Stimulated activated CD4-positive, alpha-beta T cell treated with anti-CD3 and anti-CD28 coated beads, Interleukin-15, amount 100 ng/mL, for 24 hours (primary cell): Measurements from ENCODE around the gene ABCC5.
A peak's percentile ranks its signal among the peaks of the same experiment; 100 is the strongest.
"Not testable (repeated sequence)": the region's sequence is repeated elsewhere in the genome, so short reads cannot be mapped to it uniquely, and the experiment has no call there.

Experiments used
- DNase-seq: peaks from one replicate; pipeline ENCODE4 v3.0.0-alpha.2; 2020

ABCC5 gene

GRCh38 chr3:184017672-184018423 lies at the start of gene ABCC5:
ABCC5 (minus strand) TSS chr3:184017884; CDS start chr3:184014392, 3,492 bp downstream.
- DNase-seq = peak; percentile 90

DNA sequence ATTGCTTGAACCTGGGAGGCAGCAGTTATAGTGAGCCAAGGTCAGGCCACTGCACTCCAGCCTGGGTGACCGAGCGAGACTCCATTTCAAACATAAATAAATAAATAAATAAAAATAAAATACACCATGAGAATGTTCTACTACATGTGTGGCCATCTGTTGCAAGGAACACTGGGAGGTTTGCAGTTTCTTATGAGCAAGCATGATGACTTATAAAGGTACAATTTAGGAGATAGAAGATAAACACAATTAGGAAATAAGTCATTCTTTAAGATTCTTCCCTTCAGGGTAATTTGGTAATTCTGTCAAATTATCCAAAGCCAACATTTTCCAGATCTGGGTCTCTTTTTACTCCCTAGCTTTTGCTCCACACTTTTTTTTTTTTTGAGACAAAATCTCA lies 48.5 kb upstream of the ABCC5 start:
- DNase-seq = no peak

DNA sequence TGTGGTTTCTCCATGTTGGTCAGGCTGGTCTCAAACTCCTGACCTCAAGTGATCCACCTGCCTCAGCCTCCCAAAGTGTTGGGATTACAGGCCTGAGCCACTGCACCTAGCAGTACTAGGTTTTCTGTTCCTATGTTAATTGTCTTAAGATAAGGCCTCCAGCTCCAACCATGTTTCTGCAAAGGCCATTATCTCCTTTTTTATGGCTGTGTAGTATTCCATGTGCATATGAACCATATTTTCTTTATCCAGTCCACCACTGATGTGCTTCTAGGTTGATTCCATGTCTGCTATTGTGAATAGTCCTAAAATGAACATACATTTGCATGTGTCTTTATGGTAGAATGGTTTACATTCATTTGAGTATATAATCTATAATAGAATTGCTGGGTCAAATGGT lies 45.0 kb upstream of the ABCC5 start:
- no peak for DNase-seq

- DNase-seq = no peak
Observed at GRCh38 chr3:184059424-184059823, 41.7 kb upstream of the ABCC5 start.

DNA sequence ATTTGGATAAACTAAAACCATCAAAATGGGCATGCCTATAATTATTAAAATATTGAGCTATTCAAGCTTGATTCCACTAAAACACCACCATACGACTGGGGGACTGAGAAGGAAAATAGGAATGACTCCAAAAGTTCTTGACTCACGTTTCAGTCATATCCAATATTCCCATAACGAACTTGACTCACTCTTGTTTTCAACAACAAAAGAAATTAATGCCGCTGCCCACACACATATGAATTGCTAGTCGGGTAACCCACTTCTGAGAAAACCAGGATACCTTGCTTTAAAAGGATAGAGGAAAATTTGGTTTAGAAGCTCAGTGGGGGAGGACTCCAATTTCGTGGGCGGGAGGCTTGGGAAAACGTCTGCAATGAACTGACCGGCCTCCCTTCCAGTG lies 40.3 kb upstream of the ABCC5 start:
- DNase-seq = no peak

DNA sequence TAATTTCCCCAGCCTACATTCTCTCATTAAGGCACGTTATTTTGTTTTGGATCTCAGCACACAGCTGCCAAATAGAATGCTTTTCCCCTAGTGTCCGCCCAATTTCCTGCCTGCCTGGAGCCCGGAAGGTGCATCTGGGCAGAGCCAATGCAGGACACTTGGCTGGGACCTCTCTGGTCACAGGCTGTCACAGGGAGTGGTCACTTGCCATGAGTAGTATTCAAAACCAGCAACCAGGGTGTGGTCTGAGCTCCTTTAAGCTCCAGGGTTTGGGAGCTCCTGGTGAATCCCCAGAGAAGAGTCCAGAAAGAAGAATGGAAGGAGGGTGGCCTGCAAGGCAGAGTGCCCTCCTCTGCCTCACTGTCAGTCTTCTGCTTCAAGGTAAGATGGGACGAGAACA lies 35.1 kb upstream of the ABCC5 start, which contains the start of gene HTR3C:
TSS of gene HTR3C (plus strand) at position 281 of the 400 bp plus-strand sequence. CDS start at position 315, 34 bp downstream.
- no peak for DNase-seq

GRCh38 chr3:184050217-184050847 lies 32.6 kb upstream of the ABCC5 start:
- no peak for DNase-seq

- no peak for DNase-seq
Observed at GRCh38 chr3:184045995-184046394, 28.3 kb upstream of the ABCC5 start.

DNA sequence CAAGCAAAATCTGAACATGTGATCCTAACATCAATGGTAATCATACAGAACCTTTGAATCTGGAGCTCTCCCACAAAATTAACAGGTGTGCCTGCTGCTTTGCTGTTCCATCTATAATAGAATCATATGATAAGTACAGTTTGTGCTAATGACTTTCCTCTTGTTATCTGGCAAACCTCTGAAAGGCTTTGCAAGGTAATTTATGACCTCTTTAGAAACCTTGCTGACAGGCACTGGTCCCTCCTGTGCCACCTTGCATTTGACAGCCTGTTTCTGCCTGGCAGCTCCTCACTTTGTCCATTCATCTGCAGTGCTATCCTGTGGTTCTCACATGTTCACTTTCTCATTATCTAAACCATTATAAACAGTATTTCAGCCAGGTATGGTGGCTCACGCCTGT lies 24.9 kb upstream of the ABCC5 start:
- DNase-seq = no peak

- no peak for DNase-seq
Observed at GRCh38 chr3:184040010-184040409, 22.3 kb upstream of the ABCC5 start.

GRCh38 chr3:184039414-184039813 lies 21.7 kb upstream of the ABCC5 start:
- no peak for DNase-seq

DNA sequence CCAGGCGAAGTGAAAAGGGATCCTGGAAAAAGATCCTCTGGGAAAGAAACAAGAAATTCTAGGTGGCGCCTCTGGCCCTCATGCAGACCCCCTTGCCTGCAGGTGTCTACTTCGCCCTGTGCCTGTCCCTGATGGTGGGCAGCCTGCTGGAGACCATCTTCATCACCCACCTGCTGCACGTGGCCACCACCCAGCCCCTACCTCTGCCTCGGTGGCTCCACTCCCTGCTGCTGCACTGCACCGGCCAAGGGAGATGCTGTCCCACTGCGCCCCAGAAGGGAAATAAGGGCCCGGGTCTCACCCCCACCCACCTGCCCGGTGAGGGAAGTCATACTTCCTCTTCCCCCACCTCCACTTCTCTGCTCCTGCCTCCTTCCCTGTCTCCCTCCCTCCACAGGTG lies 20.6 kb upstream of the ABCC5 start:
- not testable (repeated sequence) for DNase-seq

- no peak for DNase-seq
Observed at GRCh38 chr3:184037816-184038215, 20.1 kb upstream of the ABCC5 start.

- no peak for DNase-seq
Observed at GRCh38 chr3:184031187-184031792, 13.6 kb upstream of the ABCC5 start, which contains the start of gene HTR3D. HTR3D (plus strand) TSS chr3:184031742; CDS start chr3:184031742, 0 bp downstream.

DNA sequence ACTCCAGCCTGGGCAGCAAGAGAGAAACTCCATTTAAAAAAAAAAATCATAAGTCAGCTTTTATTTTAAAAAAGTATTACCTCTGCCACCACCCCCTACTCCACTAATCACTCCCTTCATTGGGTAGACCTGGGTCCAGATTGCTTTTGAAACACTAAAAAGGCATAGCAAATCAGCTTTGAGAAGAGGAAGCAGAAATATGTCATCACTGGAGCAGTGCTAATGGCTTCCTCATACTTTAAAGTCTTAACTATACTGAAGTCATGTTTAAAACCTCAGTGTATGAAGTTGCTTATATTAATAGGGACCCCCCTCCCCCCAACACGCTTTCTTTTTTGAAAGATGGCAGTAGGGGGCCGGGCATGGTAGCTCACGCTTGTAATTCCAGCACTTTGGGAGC lies 12.9 kb upstream of the ABCC5 start:
- DNase-seq = no peak

GRCh38 chr3:184029443-184029842 lies 11.8 kb upstream of the ABCC5 start:
- no peak for DNase-seq

DNA sequence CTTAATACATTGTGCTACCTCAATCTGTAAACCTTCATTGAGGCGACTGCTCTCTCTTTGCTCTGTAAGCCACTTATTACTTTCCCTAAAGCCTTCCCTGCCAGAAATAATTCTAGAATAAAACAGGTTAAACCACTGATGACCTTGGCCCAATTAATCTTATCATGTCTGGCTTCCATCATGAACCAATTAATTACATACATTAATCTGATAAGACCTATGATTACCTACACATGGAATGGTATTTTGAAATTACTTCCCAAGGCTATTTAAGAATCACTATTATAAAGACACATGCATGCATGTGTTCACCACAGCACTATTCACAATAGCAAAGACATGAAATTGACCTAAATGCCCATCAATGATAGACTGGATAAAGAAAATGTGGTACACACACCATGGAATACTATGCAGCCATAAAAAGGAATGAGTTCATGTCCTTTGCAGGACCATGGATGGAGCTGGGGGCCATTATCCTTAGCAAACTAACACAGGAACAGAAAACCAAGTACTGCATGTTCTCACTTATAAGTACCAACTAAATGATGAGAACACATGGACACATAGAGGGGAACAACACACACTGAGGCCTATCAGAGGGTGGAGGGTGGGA lies 10.7 kb upstream of the ABCC5 start:
- not testable (repeated sequence) for DNase-seq

GRCh38 chr3:184025256-184025655 lies 7.6 kb upstream of the ABCC5 start:
- not testable (repeated sequence) for DNase-seq

DNA sequence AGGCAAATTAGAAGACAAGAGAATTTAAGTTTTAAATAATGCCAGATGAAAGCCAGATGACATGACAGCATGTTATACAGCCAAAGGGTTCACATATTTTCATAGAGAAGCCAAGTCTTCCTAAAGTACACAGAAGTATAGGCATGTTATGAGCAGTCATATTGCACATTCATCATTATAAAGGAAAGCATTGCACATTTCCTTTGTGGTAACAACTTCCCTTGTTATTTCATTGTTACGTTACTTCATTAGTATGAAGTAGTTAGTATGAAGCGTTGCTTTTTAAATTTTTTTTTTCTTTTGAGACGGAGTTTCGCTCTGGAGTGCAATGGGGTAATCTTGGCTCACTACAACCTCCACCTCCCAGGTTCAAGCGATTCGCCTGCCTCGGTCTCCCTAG lies 4.6 kb upstream of the ABCC5 start:
- no peak for DNase-seq

GRCh38 chr3:184018424-184018973 lies 815 bp upstream of the ABCC5 start:
- DNase-seq = no peak

GRCh38 chr3:184016811-184017671 lies 643 bp downstream of the ABCC5 start:
- DNase-seq = peak; percentile 66

GRCh38 chr3:184016169-184016570 lies 1.5 kb downstream of the ABCC5 start:
- no peak for DNase-seq
